Large intestine (tissue), 3 donors: ENCODE measurements around the gene ZBP1. TPM values are rescaled to one million over a fixed set of nuclear protein-coding genes. Genes with fewer than 3 reads are reported as not detected.

ENCODE experiments used
- DNase-seq, 2 donors: peaks; one replicate each; pipeline versions ENCODE4 v3.0.0 to v3.0.0-alpha.2; 2013
- H3K27ac ChIP-seq: one replicate; pipeline ENCODE4 v1.5.1; 2013; ENCODE audit warnings: low read length
- H3K27me3 ChIP-seq: 2 replicates; pipeline ENCODE4 v1.6.1; 2013; ENCODE audit warnings: low read length; ENCODE audit not compliant: control insufficient read depth, insufficient read depth
- H3K36me3 ChIP-seq: 2 replicates; pipeline ENCODE4 v1.6.1; 2013; ENCODE audit warnings: low read length; ENCODE audit not compliant: control insufficient read depth, insufficient read depth
- H3K4me1 ChIP-seq: one replicate; pipeline ENCODE4 v1.6.1; 2013; ENCODE audit warnings: low read length; ENCODE audit not compliant: control insufficient read depth, insufficient read depth
- H3K4me3 ChIP-seq: one replicate; pipeline ENCODE4 v1.5.1; 2013; ENCODE audit warnings: low read length
- H3K9me3 ChIP-seq: one replicate; pipeline ENCODE4 v1.6.1; 2013; ENCODE audit warnings: mild to moderate bottlenecking, low read depth, low read length, moderate library complexity; ENCODE audit not compliant: control insufficient read depth
- WGBS: methylation state at CpG from one replicate; pipeline ENCODE4 v1.1.5; 2013; ENCODE audit warnings: low lambda C conversion rate; ENCODE audit not compliant: insufficient coverage; 5-methylcytosine and 5-hydroxymethylcytosine counted together
- polyA plus RNA-seq: library from polyadenylated mRNA; unstranded; fragments of 120-200 nt; gene quantifications from one replicate; pipeline ENCODE4 v1.2.1, GENCODE V29; 2013

The ZBP1 gene
- polyA plus RNA-seq, 1 donor, result 0.40 TPM

DNA sequence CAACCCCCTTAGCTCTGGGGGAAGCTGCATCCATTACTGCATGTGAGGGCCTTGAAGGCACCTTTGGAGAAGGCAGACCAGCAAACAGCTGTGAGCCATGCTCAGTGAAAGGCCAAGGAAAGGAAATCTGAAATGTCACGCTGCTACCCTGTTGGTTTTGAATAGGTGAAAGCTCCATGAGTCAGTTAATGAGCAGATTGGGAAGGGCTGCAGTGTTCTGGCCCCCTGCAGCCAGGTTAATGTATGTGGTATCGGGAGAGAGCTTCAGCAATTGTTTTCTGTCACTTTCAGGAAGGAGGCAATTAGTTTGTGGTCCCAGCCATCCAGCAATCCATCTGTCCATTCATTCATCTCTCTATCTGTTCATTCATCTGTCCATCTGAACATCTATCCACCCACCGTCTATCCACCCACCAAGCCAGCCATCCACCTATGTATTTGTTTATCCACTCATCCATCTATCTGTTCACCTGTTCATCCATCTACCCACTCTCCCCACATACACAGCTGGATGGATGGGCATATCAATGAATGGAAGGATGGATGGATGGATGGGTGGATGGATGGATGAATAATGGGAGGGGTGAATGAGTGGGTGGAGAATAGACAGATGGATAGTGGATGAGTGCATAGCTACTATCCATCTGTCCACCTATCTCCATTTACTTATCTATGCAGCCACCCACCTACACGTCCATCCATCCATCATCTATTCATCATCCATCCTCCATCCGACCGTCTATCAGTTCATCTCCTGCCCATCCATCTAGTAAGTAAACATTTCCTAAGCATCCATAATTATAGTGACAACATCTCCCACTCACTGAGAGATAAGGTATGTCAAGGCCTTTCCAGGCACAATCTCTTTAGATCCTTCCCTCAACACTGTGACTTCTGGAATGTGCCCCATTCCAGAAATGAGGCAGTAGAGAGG is 43.3 kb downstream of the ZBP1 start:
- WGBS, result 71% methylated on average over 1 of the region's 6 CpGs
- no peak for DNase-seq
- H3K36me3 ChIP-seq, result no peaks in the 10 kb centered on the region
- no peaks in the 10 kb centered on the region for H3K27me3 ChIP-seq
- H3K4me1 ChIP-seq, result peaks cover 58% of the 10 kb centered on the region
- no peaks in the 10 kb centered on the region for H3K9me3 ChIP-seq
- H3K27ac ChIP-seq, result peak overlapping the region; percentile 73
- H3K4me3 ChIP-seq, result no peak overlapping the region

DNA sequence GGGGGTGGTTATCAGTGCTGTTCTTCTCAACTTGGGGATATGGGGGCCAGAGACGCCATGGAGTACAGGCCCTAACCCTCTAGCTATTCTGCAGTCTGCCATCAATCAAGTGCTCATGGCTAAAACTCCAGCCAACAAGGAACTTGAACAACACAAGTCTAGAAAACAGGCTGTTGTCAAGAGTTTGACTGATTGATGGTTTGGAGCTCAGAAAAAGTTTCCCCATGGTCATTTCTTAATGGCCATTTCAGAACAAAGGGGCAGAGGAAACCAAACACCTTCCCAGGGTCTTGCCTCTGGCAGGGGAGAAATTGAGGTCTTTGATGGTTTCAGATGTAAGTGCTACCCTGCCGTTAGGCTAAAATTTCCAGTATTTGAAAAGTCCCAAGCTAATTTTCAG is 44.2 kb downstream of the ZBP1 start:
- Histone ChIP-seq H3K4me3 (no peak overlapping the region), H3K27me3 (no peaks in the 10 kb centered on the region), H3K36me3 (no peaks in the 10 kb centered on the region), H3K9me3 (no peaks in the 10 kb centered on the region), H3K4me1 (peaks cover 51% of the 10 kb centered on the region), H3K27ac (no peak overlapping the region)
- DNase-seq, result no peak
- WGBS, result no CpG with 5 or more reads among the region's 2 CpGs

DNA sequence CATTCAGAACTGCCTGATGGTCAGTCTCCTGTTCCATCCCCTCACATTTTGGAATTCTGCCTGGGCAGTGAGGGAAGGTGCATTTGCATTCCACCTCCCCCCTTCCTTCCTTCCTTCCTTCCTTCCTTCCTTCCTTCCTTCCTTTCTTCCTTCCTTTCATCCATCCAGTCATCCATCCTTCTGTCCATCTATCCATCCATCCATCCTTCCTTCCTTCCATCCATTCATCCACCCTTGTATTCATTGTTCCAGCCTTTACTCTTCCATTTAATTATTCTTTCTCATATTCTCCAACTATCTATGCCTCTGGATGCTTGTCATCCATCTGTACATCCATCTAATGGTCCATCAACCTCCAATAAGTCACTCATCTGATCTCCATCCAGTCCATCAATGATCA is 45.3 kb downstream of the ZBP1 start:
- no peaks in the 10 kb centered on the region for H3K27me3 ChIP-seq
- H3K36me3 ChIP-seq, result no peaks in the 10 kb centered on the region
- H3K4me3 ChIP-seq, result no peak overlapping the region
- no peak for DNase-seq
- peaks cover 44% of the 10 kb centered on the region for H3K4me1 ChIP-seq
- no peak overlapping the region for H3K27ac ChIP-seq
- no peaks in the 10 kb centered on the region for H3K9me3 ChIP-seq

- no peak overlapping the region for H3K4me3 ChIP-seq
- H3K36me3 ChIP-seq, result no peaks in the 10 kb centered on the region
- peaks cover 37% of the 10 kb centered on the region for H3K4me1 ChIP-seq
- no CpG with 5 or more reads among the region's 5 CpGs for WGBS
- no peaks in the 10 kb centered on the region for H3K27me3 ChIP-seq
- DNase-seq, result no peak
- no peaks in the 10 kb centered on the region for H3K9me3 ChIP-seq
- no peak overlapping the region for H3K27ac ChIP-seq
Measured at GRCh38 chr20:57573894-57574293, 46.3 kb downstream of the ZBP1 start.

- no peak for DNase-seq
- H3K4me3 ChIP-seq, result no peak overlapping the region
Measured at GRCh38 chr20:57573242-57573641, 47.0 kb downstream of the ZBP1 start.

DNA sequence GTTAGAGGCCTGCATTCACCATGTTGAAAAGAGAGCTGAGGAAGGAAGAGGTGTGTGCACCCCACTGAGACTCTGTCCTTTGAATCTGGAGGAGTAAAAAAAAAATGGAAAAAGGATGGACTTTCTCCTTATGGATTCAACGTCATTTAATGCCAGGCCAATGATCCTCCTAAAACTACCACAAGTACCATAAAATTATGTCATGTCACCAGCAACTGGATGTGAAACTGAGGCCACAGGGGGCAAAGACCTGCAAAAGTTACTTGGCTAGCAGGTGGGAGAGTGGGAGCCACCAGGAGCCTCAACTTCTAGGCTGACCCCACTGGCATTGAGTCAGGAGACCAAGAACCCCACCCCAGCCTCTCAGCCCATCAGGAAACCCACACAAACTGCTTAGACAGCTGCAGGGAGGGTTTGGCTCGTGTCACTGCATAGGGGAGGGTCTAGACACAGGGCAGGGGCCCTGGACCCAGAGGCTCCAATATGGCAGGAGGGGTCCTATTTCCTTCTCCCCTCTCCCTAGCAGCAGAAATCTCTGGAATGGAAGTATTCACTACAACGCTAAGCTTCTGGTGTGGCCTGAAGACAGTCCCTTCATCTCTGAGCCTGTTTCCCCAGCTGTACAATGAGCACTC is 48.3 kb downstream of the ZBP1 start:
- Histone ChIP-seq H3K36me3 (no peaks in the 10 kb centered on the region), H3K9me3 (no peaks in the 10 kb centered on the region), H3K4me3 (no peak overlapping the region), H3K27ac (peak overlapping the region; percentile 58), H3K27me3 (no peaks in the 10 kb centered on the region), H3K4me1 (peaks cover 34% of the 10 kb centered on the region)
- no CpG with 5 or more reads among the region's 3 CpGs for WGBS
- peak; percentile 69 to 87 for DNase-seq

More at GRCh38 chr20:57573242-57573641, 47.0 kb downstream of the ZBP1 start:
- H3K36me3 ChIP-seq, result no peaks in the 10 kb centered on the region
- 58% methylated on average over 2 of the region's 12 CpGs for WGBS
- H3K4me1 ChIP-seq, result peaks cover 34% of the 10 kb centered on the region
- H3K9me3 ChIP-seq, result no peaks in the 10 kb centered on the region
- H3K27ac ChIP-seq, result no peak overlapping the region
- no peaks in the 10 kb centered on the region for H3K27me3 ChIP-seq

DNA sequence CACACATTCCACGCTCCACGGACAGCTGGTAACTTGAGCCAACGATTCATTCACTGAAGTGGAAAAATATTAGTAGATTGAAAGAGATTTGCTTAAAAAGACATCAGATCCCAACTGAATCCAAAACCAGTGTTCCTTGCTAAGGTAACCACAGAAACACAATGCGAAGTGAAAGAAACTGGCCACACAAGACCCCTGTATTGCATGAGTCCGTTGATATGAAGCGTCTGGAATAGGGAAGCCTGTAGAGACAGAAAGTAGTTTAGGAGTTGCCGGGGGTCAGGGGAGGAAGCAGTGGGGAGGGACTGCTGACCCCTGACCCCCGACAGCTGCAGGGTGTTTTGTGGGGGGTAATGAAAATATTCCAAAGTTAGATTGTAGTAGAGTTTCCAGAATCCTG is 49.3 kb downstream of the ZBP1 start:
- Histone ChIP-seq H3K9me3 (no peaks in the 10 kb centered on the region), H3K27ac (no peak overlapping the region), H3K4me1 (peaks cover 33% of the 10 kb centered on the region), H3K36me3 (no peaks in the 10 kb centered on the region), H3K27me3 (no peaks in the 10 kb centered on the region), H3K4me3 (no peak overlapping the region)
- DNase-seq, result no peak
- WGBS, result no CpG with 5 or more reads among the region's 8 CpGs

GRCh38 chr20:57570145-57570850 is 49.9 kb downstream of the ZBP1 start:
- Histone ChIP-seq H3K4me3 (no peak overlapping the region), H3K9me3 (no peaks in the 10 kb centered on the region), H3K27me3 (no peaks in the 10 kb centered on the region), H3K36me3 (peaks cover 5% of the 10 kb centered on the region), H3K27ac (no peak overlapping the region), H3K4me1 (peaks cover 33% of the 10 kb centered on the region)
- DNase-seq, result no peak
- no CpG with 5 or more reads among the region's 20 CpGs for WGBS

DNA sequence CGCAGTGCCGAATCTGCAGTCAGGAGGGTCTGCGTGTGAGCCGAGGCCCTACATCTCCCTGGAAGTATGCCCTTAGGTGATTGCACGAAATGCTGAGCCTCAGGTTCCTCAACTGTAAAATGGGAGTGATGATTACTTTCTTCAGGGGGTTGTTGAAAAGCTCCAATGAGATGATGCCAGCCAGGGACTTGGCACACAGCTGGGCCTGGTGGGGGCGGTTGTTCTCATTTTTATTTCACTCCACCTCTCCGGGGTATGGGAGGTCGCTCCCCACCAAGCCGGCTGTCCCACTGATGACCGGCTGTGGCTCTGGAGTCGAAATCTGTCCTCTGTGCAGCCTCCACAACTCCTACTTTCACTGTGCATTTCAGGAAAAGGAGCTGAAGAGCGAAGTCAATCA is 51.3 kb downstream of the ZBP1 start:
- no peak overlapping the region for H3K27ac ChIP-seq
- H3K9me3 ChIP-seq, result peaks cover 3% of the 10 kb centered on the region
- peaks cover 15% of the 10 kb centered on the region for H3K36me3 ChIP-seq
- WGBS, result no CpG with 5 or more reads among the region's 12 CpGs
- no peak for DNase-seq
- H3K4me3 ChIP-seq, result no peak overlapping the region
- H3K4me1 ChIP-seq, result peaks cover 30% of the 10 kb centered on the region
- no peaks in the 10 kb centered on the region for H3K27me3 ChIP-seq

GRCh38 chr20:57568088-57568896 is 51.9 kb downstream of the ZBP1 start:
- DNase-seq, result no peak
- Histone ChIP-seq H3K4me3 (no peak overlapping the region), H3K27me3 (no peaks in the 10 kb centered on the region), H3K9me3 (peaks cover 8% of the 10 kb centered on the region), H3K36me3 (peaks cover 21% of the 10 kb centered on the region), H3K27ac (no peak overlapping the region), H3K4me1 (peaks cover 26% of the 10 kb centered on the region)
- no CpG with 5 or more reads among the region's 13 CpGs for WGBS
